ENCODE results near the gene YJU2. TPM values are rescaled to one million over a fixed set of nuclear protein-coding genes. Genes with fewer than 3 reads are reported as not detected.
"Not testable (repeated sequence)": the region's sequence is repeated elsewhere in the genome, so short reads cannot be mapped to it uniquely, and the experiment has no call there.

The YJU2 gene
- polyA plus RNA-seq, 2 of the 4 experiments (the other 2 are of a cell fraction), result 12.3 to 14.9 TPM

GRCh38 chr19:4217429-4218264 is 29.2 kb upstream of the YJU2 start:
- H3K4me2 ChIP-seq, result no peak overlapping the region
- TF ChIP-seq FOSL2 (IDR thresholded peaks at IDR 0.05) (no peak), FOSL2 (CRISPR knock-in tag; IDR thresholded peaks at IDR 0.05) (no peak), FOSB (CRISPR knock-in tag; IDR thresholded peaks at IDR 0.05) (no peak), RFX5 (IDR thresholded peaks at IDR 0.05) (no peak), ZNF302 (CRISPR knock-in tag; IDR thresholded peaks at IDR 0.05) (no peak), SMC3 (IDR thresholded peaks at IDR 0.05) (no peak), TP53 (CRISPR knock-in tag; IDR thresholded peaks at IDR 0.05) (no peak), PBX3 (IDR thresholded peaks at IDR 0.05) (no peak), RARB (CRISPR knock-in tag; IDR thresholded peaks at IDR 0.05) (no peak), JUNB (IDR thresholded peaks at IDR 0.05) (no peak), PHF8 (IDR thresholded peaks at IDR 0.05; ENCODE audit: borderline replicate concordance, low read depth) (no peak), EP300 (IDR thresholded peaks at IDR 0.05) (no peak), BCL3 (IDR thresholded peaks at IDR 0.05) (no peak), SREBF2 (IDR thresholded peaks at IDR 0.05) (no peak)
- TF ChIP-seq, protein P1, sequence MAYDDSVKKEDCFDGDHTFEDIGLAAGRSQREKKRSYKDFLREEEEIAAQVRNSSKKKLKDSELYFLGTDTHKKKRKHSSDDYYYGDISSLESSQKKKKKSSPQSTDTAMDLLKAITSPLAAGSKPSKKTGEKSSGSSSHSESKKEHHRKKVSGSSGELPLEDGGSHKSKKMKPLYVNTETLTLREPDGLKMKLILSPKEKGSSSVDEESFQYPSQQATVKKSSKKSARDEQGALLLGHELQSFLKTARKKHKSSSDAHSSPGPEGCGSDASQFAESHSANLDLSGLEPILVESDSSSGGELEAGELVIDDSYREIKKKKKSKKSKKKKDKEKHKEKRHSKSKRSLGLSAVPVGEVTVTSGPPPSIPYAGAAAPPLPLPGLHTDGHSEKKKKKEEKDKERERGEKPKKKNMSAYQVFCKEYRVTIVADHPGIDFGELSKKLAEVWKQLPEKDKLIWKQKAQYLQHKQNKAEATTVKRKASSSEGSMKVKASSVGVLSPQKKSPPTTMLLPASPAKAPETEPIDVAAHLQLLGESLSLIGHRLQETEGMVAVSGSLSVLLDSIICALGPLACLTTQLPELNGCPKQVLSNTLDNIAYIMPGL (CRISPR knock-in tag; IDR thresholded peaks at IDR 0.05; ENCODE audit: borderline replicate concordance), result no peak
- TF ChIP-seq, protein P2, sequence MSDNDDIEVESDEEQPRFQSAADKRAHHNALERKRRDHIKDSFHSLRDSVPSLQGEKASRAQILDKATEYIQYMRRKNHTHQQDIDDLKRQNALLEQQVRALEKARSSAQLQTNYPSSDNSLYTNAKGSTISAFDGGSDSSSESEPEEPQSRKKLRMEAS (IDR thresholded peaks at IDR 0.05), result no peak
- H3K27ac ChIP-seq, result no peak overlapping the region
- FAIRE-seq (no peak), ATAC-seq (no peak), DNase-seq (ENCODE audit: low read depth in 1 of 2, low spot score in 1 of 2) (no peak)
- peaks cover 9% of the 10 kb centered on the region; the same call in 1 of the 3 replicates for H3K4me1 ChIP-seq
- POLR2A ChIA-PET, result no interaction called here
- CTCF ChIA-PET, result interaction anchor here (1.4 to 8.1 kb wide), 5 partner anchors 9 to 232 kb away, joined by 3 to 45 read pairs (median 6); no protein-coding TSS in a partner anchor
- WGBS (ENCODE audit: missing lambda C conversion rate), result 93% methylated on average over 38 of the region's 81 CpGs
- no peak overlapping the region for H3K4me3 ChIP-seq
- no peaks in the 10 kb centered on the region for H3K9me3 ChIP-seq

DNA sequence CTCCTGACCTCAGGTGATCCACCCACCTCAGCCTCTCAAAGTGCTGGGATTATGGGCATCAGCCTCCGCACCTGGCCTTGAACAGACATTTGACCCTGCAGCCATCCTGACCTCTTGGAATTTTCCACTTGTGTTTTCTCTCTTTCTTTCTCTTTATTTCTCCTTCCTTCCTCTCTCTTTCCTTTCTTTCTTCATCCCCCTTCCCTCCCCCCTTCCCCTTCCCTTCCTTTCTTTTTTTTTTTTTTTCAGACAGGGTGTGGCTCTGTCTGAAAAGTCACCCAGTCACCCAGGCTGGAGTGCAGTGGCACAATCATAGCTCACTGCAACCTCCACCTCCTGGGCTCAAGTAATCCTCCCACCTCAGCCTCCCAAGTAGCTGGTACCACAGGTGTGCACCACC is 28.4 kb upstream of the YJU2 start:
- ATAC-seq; H3K9me3 ChIP-seq; FAIRE-seq; H3K4me3 ChIP-seq; H3K27ac ChIP-seq; H3K4me1 ChIP-seq; H3K4me2 ChIP-seq; DNase-seq (ENCODE audit: low read depth in 1 of 2, low spot score in 1 of 2); POLR2A ChIA-PET: not testable (repeated sequence)
- CTCF ChIA-PET, result interaction anchor here (1.4 to 8.1 kb wide), 5 partner anchors 10 to 232 kb away, joined by 3 to 45 read pairs (median 3); partner anchors contain the start of gene SH3GL1
- WGBS (ENCODE audit: missing lambda C conversion rate), result 92% methylated on average over 1 of the region's 1 CpG

GRCh38 chr19:4220188-4220587 is 26.7 kb upstream of the YJU2 start:
- H3K9me3 ChIP-seq, result no peaks in the 10 kb centered on the region
- POLR2A ChIA-PET, result no interaction called here
- FAIRE-seq, result no peak
- ATAC-seq, result no peak
- no peak for DNase-seq (ENCODE audit: low read depth in 1 of 2, low spot score in 1 of 2)
- no peak for TF ChIP-seq HDAC2 (IDR thresholded peaks at IDR 0.05)
- TF ChIP-seq, protein P1 (CRISPR knock-in tag; IDR thresholded peaks at IDR 0.05; ENCODE audit: borderline replicate concordance), result no peak
- TF ChIP-seq HOXB13 (CRISPR knock-in tag; IDR thresholded peaks at IDR 0.05; ENCODE audit: low read depth), result no peak
- no peak for TF ChIP-seq SREBF2 (IDR thresholded peaks at IDR 0.05)
- TF ChIP-seq ZFP36 (IDR thresholded peaks at IDR 0.05; ENCODE audit: borderline replicate concordance, partially characterized antibody), result peak; percentile 66
- no peak for TF ChIP-seq FOXS1 (CRISPR knock-in tag; IDR thresholded peaks at IDR 0.05)
- TF ChIP-seq KDM1A (IDR thresholded peaks at IDR 0.05; ENCODE audit: low read depth), result no peak
- CTCF ChIA-PET, result interaction anchor here (0.6 to 8.1 kb wide), 4 partner anchors 8 to 92 kb away, joined by 4 to 45 read pairs (median 14); no protein-coding TSS in a partner anchor
- H3K4me1 ChIP-seq, result peaks cover 5% of the 10 kb centered on the region; the same call in 1 of the 3 replicates
- no peak overlapping the region for H3K4me2 ChIP-seq
- WGBS (ENCODE audit: missing lambda C conversion rate), result 86% methylated on average over 7 of the region's 7 CpGs
- no peak overlapping the region; a peak in 1 of 6 replicates for H3K27ac ChIP-seq
- H3K4me3 ChIP-seq, result no peak overlapping the region
